ENCODE results near the gene ZNF234.
"Not testable (repeated sequence)": the region's sequence is repeated elsewhere in the genome, so short reads cannot be mapped to it uniquely, and the experiment has no call there.

Gene ZNF234

GRCh38 chr19:44141191-44142058 lies at the start of gene ZNF234:
Gene ZNF234, plus strand, starts transcription at chr19:44141554. Its CDS starts 3,079 bp downstream, at chr19:44144633.
- peak; percentile 88 for DNase-seq

DNA sequence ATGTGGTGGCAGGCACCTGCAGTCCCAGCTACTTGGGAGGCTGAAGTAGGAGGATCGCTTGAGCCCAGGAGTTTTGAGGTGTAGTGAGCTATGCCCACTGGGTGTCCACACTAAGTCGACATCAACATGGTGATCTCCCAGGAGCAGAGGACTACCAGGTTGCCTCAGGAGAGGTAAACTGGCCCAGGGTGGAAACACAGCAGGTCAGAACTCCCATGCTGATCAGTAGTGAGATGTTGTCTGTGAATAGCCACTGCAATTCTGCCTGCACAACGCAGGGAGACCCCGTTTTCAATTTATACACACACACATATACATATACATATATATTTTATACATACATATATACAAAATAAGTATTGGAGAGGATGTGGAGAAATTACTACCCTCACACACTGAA lies 49.2 kb upstream of the ZNF234 start:
- DNase-seq, result no peak

DNA sequence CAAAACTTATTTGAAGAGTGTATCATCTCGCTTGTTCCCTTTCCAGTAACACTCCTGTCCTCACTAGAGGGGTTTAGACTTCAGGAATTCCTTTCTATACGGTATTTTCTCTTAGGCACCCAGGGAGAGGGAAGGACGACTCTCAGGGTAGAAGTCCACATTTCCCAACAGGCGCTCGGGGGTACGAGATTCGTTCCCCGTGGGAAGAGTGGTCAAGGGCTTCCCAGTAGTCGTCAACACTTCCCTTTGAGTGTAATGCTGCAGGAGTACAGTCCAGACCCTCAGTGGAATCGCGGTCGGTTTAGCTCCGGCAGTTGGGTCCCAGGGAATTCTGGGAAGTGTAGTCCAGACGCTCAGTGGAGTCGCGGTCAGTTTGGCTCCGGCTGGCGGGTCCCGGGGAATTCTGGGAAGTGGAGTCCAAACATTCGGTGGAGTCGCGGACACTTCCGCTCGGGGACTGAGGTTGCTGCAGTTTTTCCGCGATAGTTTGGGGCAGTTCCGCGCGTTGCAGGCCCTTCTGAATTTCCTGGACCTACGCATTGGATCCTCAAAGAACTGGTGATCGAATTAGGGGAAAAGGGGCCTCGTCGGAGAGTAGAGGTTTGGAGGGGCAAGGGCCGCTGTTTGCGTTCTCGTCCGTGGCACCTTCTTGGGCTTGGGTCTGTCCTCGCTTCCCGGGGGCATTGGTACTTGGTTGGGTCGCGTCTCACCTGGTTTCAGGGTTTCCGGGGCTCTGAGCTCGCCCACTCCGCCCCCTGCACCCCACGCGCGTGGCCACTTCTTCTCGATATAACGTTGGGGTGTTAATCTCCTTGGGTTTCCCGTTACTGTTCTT lies 47.2 kb upstream of the ZNF234 start, which contains the start of gene ZNF224:
ZNF224 (plus strand) TSS at position 431 of the 835 bp plus-strand sequence. CDS start 3,513 bp downstream, outside the sequence.
- DNase-seq, result peak; percentile 98

GRCh38 chr19:44107751-44108150 lies 33.6 kb upstream of the ZNF234 start:
- no peak for DNase-seq

GRCh38 chr19:44109458-44109857 lies 31.9 kb upstream of the ZNF234 start:
- DNase-seq, result no peak

GRCh38 chr19:44111910-44112463 lies 29.4 kb upstream of the ZNF234 start:
- DNase-seq, result peak; percentile 95

DNA sequence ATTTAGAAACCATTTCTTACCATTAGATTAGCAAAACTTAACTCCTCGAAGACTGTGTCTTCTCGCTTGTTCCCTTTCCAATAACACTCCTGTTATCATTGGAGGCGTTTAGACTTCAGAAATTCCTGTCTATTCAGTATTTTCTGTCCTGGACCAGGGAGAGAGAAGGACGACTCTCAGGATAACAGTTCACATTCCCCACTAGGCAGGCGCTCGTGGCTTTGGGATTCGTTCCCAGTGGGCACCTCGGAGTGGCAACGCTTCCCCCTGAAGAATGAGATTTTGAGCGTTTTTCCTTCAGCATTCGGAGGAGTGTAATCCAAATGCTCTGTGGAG lies 28.6 kb upstream of the ZNF234 start:
- no peak for DNase-seq

- peak; percentile 99 for DNase-seq
Observed at GRCh38 chr19:44113138-44113783, 28.1 kb upstream of the ZNF234 start, which contains the start of gene ZNF225. Gene ZNF225, plus strand, starts transcription at chr19:44113399. Its CDS starts 2,429 bp downstream, at chr19:44115828.

DNA sequence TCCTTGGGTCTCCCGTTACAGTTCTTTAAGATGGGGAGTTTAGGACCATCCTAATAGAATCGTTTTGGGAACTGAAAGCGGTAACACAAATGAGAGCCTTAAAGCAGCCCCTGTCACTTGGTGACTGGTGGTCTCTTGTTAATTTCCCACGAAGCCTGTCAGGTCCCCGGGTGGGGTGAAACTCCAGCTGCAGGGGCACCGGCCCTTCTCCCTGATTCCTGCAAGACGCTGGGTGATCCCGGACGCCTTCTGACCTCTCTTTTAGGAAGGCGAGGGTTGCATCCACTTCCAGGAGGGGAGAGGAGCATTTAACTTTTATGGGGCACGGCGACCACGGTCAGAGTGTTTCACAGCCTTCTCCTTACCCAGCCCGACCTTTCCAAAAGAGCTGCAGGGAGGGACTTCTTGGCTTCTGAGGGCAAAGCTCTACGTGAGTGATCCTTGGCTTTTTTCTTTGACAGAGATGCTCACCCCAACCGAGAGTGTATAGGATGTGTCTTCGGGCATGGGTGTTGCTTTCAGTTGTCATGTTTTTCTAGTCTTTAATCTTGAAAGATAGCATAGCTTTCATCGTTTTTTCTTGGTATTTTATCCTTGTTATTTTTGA lies 27.5 kb upstream of the ZNF234 start:
- peak; percentile 54 for DNase-seq

- DNase-seq, result not testable (repeated sequence)
Observed at GRCh38 chr19:44121162-44121561, 20.2 kb upstream of the ZNF234 start.

DNA sequence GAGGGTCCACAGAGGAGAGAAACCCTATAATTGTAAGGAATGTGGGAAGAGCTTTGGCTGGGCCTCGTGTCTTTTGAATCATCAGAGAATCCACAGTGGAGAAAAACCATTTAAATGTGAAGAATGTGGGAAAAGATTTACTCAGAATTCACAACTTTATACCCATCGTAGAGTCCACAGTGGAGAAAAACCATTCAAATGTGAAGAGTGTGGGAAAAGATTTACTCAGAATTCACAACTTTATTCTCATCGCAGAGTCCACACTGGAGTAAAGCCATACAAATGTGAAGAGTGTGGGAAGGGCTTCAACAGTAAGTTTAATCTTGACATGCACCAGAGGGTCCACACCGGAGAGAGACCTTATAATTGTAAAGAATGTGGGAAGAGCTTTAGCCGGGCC lies 9.4 kb upstream of the ZNF234 start:
- no peak for DNase-seq

- peak; percentile 50 for DNase-seq
Observed at GRCh38 chr19:44142059-44142433, 692 bp downstream of the ZNF234 start.

DNA sequence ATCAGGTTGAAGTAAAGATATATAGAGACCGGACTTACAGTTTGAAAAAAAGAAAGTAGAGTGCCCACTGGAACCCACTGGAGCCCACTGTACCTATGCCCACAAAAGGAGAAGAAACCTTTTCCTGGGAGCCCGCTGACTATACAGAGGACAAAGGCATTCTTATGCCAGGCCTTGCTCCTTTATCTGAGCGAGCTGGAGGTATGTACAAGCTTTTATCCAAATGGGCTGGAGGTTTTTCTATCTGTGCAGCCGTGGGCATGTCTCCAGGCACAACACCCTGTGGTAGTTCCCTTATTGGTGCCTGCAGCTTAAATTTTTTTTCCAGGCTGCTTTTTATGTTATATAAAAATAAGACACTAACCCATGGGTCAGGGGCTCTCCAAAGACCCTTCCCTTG lies 8.4 kb downstream of the ZNF234 start:
- no peak for DNase-seq

DNA sequence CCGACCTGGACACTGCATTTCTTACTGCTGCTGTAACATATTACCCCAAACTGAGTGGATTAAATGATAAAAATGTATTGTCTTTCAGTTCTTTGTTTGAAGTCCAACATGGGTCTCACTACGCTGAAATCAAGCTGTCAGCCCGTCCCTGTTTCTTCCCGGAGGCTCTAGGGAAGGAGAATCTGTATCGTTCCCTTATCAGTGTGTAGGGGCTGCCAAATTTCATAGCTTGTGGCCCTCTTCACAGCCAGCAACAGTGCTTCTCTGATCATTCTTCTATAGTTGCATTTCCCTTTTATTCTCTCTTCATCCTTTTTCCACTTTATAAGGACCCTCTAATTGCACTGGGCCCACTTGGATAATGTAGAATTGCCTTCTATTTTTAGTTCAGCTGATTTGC lies 10.1 kb downstream of the ZNF234 start:
- no peak for DNase-seq

- DNase-seq, result no peak
Observed at GRCh38 chr19:44156475-44156874, 15.1 kb downstream of the ZNF234 start.

- no peak for DNase-seq
Observed at GRCh38 chr19:44163789-44164188, 22.4 kb downstream of the ZNF234 start.

GRCh38 chr19:44164327-44164672 lies 22.9 kb downstream of the ZNF234 start:
- DNase-seq, result no peak

DNA sequence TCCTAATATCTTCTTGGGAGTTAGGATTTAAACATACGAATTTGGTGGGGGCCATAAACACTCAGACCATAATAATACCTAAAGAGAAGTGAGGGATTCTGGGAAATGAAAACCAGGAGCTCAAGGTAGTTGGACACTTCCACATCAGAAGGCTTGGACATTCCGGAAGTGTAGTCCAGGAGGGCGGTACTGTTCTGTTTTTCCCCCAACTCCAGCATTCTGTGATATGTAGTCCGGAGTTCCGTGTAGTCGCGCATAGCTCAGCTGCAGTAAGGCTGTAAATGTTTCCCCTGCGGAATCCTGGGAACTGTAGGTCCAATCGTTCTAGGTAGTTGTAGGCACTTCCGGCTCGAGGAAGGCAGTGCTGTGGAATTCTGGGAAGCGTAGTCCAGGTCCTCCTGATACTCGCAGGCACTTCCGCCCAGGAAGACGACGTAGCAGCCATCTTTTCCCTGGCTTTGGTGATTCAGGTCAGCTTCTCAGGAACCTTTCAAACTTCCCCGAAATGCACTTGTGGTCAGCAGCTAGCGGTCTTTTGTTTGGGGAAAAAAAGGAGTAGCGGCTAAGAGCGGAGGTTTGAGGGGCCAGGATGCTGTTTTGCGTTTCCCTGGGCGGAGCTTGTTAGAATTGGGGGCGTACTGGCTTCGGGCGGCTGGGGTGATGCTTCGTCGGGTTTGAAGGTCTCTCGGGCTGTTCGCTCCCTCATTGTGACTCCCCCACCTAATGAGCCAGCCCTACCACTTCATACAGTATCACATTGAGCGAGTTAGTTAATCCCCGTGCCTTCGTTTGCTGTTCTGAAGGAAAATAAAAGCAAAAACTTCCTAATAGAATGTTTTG lies 23.5 kb downstream of the ZNF234 start, which contains the start of gene ZNF226:
ZNF226 (plus strand) TSS at position 428 of the 840 bp plus-strand sequence. CDS start 4,981 bp downstream, outside the sequence.
- DNase-seq, result peak; percentile 98

GRCh38 chr19:44170660-44171059 lies 29.3 kb downstream of the ZNF234 start:
- not testable (repeated sequence) for DNase-seq

- DNase-seq, result no peak
Observed at GRCh38 chr19:44176590-44176989, 35.2 kb downstream of the ZNF234 start.

DNA sequence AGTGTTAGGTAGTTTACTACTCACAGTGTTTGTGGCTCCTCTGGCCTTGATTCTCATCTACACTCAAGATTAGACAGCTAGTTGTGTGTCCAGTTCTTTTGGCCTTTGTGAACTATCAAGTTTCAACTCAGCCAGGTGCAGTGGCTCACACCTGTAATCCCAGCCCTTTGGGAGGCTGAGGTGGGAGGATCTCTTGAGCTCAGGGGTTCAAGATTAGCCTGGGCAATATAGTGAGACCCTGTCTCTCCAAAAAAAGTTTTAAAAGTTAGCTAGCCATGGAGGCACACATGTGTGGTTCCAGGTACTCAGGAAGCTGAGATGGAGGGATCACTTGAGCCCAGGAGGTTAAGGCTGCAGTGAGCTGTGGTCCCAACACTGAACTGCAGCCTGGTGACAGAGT lies 39.6 kb downstream of the ZNF234 start:
- no peak for DNase-seq
